ENCODE data around the gene HOGA1.

DNA sequence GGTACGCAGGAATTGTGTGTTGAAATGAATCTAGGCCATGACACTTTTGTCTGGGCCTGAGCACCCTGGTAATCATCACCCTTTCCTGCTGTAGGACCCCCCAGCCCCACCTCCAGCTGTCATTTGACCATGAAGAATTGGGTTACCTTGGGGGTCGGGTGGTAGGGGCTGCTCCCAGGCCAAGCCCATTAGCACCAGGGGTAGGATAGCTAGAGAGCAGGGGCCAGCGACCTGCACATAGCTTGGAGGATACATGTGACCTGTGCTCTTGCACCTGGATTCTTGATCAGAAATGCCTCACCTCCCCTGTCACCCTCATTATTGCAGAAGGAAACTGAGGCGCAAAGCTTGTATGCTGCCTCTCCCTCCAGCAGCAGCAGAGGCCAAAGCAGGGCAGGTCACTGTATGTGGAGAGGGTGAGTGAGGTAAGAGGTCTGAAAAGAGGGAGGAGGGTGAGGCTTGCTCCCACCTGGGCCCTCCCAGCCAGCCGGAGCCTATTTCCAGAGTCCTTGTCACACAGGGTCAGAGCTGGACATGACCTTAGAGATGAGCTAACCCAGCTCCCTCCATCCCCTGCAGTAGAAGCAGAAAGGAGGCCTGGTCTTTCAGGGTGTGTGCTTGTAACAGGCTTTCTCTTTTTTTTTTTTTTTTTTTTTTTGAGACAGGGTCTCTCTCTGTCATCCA, 46.9 kb upstream of the HOGA1 start:
- TF ChIP-seq CTCF (IDR thresholded peaks at IDR 0.05; ENCODE audit: low read length) (no peak), EZH2phosphoT487 (IDR thresholded peaks at IDR 0.05; ENCODE audit: low read length) (no peak), EZH2 (optimal IDR thresholded peaks at IDR 0.05; ENCODE audit: low read depth, low read length) (no peak)
